T-cell (primary cell): ENCODE data around the gene PDZRN4. TPM values are rescaled to one million over a fixed set of nuclear protein-coding genes. Genes with fewer than 3 reads are reported as not detected.

ENCODE experiments used
- ATAC-seq, 4 experiments: fragments of 200-7000 bp in 3 of 4; fragments of 150-1000 bp in 1 of 4; cut with Tn5 transposase; replicated peaks in 1 of 4; 1 replicate in 3 of 4; 2 replicates in 1 of 4; pipeline ENCODE4 v1.10.0; 2021; ENCODE audit warnings: moderate library complexity in 3 of 4, mild to moderate bottlenecking in 2 of 4, moderate number of reproducible peaks in 1 of 4
- CTCF ChIA-PET, 2 donors: fragments of 300-600 bp; sonication (Branson Sonifier 250); formaldehyde crosslinking; loops; one replicate each; lab custom pipeline; 2022; ENCODE audit warnings: antibody characterized with exemption in 2 of 2; lab: Charles Lee
- POLR2A ChIA-PET, 2 donors: fragments of 300-600 bp; sonication (Branson Sonifier 250); formaldehyde crosslinking; loops; one replicate each; lab custom pipeline; 2022; ENCODE audit warnings: antibody characterized with exemption in 2 of 2; lab: Charles Lee
- DNase-seq, 35 experiments: peaks; one replicate each; pipeline versions ENCODE4 v3.0.0 to v3.0.0-alpha.2; 2013 to 2023
- H3K27ac ChIP-seq: one replicate; pipeline ENCODE4 v1.5.1; 2013; ENCODE audit warnings: low read length
- H3K27me3 ChIP-seq, 2 experiments: replicated peaks in 1 of 2; 1 replicate in 1 of 2; 2 replicates in 1 of 2; pipeline versions ENCODE4 v1.6.1 to v1.7.0; 2013; ENCODE audit warnings: low read length in 1 of 2, mixed read lengths in 1 of 2; ENCODE audit not compliant: control insufficient read depth in 2 of 2, insufficient read depth in 2 of 2; ENCODE audit errors: extremely low read depth in 1 of 2
- H3K36me3 ChIP-seq, 2 donors: 1 replicate in 1 of 2; 2 replicates in 1 of 2; pipeline versions ENCODE4 v1.6.1 to v1.7.0; 2013; ENCODE audit warnings: low read length in 1 of 2; ENCODE audit not compliant: control insufficient read depth in 2 of 2, insufficient read depth in 1 of 2; ENCODE audit errors: extremely low read depth in 1 of 2
- H3K4me1 ChIP-seq, 2 experiments: 1 replicate in 1 of 2; 2 replicates in 1 of 2; pipeline versions ENCODE4 v1.6.1 to v1.7.0; 2013; ENCODE audit warnings: low read length in 2 of 2, mixed read lengths in 1 of 2; ENCODE audit not compliant: insufficient read depth in 2 of 2, control insufficient read depth in 1 of 2; ENCODE audit errors: extremely low read depth in 1 of 2
- H3K4me3 ChIP-seq, 2 donors: 1 replicate in 1 of 2; 2 replicates in 1 of 2; pipeline versions ENCODE4 v1.5.1 to v1.7.0; 2013; ENCODE audit warnings: mild to moderate bottlenecking in 2 of 2, low read length in 1 of 2, moderate library complexity in 1 of 2; ENCODE audit not compliant: control insufficient read depth in 1 of 2; ENCODE audit errors: extremely low read depth in 1 of 2
- H3K9me3 ChIP-seq: 2 replicates; pipeline ENCODE4 v1.7.0; 2013
- H3K27ac Mint-ChIP-seq, 2 donors: one replicate each; pipeline ENCODE4 v1.8.0; 2020 to 2021; ENCODE audit warnings: mild to moderate bottlenecking in 2 of 2, mixed read lengths in 2 of 2
- H3K27me3 Mint-ChIP-seq, 2 donors: one replicate each; pipeline ENCODE4 v1.8.0; 2021 to 2022; ENCODE audit warnings: mixed read lengths in 2 of 2
- H3K36me3 Mint-ChIP-seq: one replicate; pipeline ENCODE4 v1.8.0; 2021; ENCODE audit warnings: mixed read lengths
- H3K4me1 Mint-ChIP-seq, 3 donors: one replicate each; pipeline ENCODE4 v1.8.0; 2020 to 2022; ENCODE audit warnings: mixed read lengths in 3 of 3, mild to moderate bottlenecking in 1 of 3
- H3K4me3 Mint-ChIP-seq, 3 donors: one replicate each; pipeline ENCODE4 v1.8.0; 2020 to 2022; ENCODE audit warnings: mild to moderate bottlenecking in 3 of 3, mixed read lengths in 3 of 3, moderate library complexity in 3 of 3
- H3K9me3 Mint-ChIP-seq, 3 donors: one replicate each; pipeline ENCODE4 v1.8.0; 2020 to 2022; ENCODE audit warnings: mixed read lengths in 3 of 3
- WGBS: methylation state at CpG from one replicate; pipeline ENCODE4 v1.1.5; 2013; ENCODE audit warnings: missing lambda C conversion rate; ENCODE audit not compliant: insufficient coverage; 5-methylcytosine and 5-hydroxymethylcytosine counted together
- total RNA-seq, 35 experiments: library from RNA in 6 of 35; stranded (reverse) in 6 of 35; fragments of 120-200 nt in 1 of 35; gene quantifications; one replicate each; pipeline versions ENCODE4 v1.2.1 to v1.2.4 and lab custom pipeline; 2013 to 2026

The PDZRN4 gene
- total RNA-seq, 5 donors from 2014 or later (not counting 1 experiment from before 2014, with no cell fraction given), result not detected

GRCh38 chr12:41365653-41366171, 177.6 kb downstream of the PDZRN4 start:
- H3K36me3 Mint-ChIP-seq, result no peaks in the 10 kb centered on the region
- H3K4me3 Mint-ChIP-seq, result no peak overlapping the region
- no peaks in the 10 kb centered on the region for H3K27me3 ChIP-seq
- no peaks in the 10 kb centered on the region for H3K4me1 Mint-ChIP-seq
- POLR2A ChIA-PET, result no interaction called here
- H3K4me1 ChIP-seq, result no peaks in the 10 kb centered on the region
- H3K36me3 ChIP-seq, result no peaks in the 10 kb centered on the region
- no peak overlapping the region for H3K27ac Mint-ChIP-seq
- H3K9me3 ChIP-seq, result no peaks in the 10 kb centered on the region
- 80% methylated on average over 1 of the region's 2 CpGs for WGBS
- H3K27me3 Mint-ChIP-seq, result no peaks in the 10 kb centered on the region
- H3K27ac ChIP-seq, result no peak overlapping the region
- CTCF ChIA-PET, result no interaction called here
- no peaks in the 10 kb centered on the region for H3K9me3 Mint-ChIP-seq
- ATAC-seq, result no peak
- no peak for DNase-seq
- H3K4me3 ChIP-seq, result no peak overlapping the region

DNA sequence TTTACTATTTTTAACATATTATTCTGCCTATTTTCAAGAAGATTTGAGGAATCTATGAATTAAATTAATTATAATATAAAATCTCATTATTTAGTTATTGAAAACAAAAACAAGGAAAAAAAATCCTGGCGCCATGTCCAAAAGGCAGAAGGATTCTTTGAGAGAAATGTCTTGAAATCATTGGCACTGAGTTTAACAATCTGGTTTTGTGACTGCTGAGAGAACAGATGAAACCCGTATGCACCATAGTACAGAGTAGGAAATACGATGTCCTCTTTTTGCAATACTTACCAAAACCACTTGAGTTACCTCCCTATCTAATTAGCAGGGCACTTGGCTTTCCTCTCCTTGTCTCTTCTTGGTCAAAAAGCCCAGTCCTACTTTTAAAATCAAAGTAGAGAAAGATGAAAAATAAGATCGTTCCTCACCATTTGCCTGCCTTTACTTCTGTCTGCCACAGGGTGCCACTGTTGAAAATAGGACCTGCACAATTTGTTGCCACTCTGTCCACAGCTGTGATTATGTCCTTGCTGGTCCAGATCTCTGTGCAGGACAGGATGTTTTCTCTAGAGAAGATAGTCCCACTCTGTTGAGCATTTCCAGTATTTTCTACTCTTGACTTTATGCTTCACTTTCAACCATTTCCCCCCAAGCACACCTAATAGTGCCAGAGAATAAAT, 179.7 kb downstream of the PDZRN4 start:
- CTCF ChIA-PET, result no interaction called here
- no peak overlapping the region for H3K4me3 ChIP-seq
- POLR2A ChIA-PET, result no interaction called here
- no peaks in the 10 kb centered on the region for H3K27me3 Mint-ChIP-seq
- ATAC-seq (no peak), DNase-seq (peak in 1 of 35 experiments; percentile 0)
- no peaks in the 10 kb centered on the region for H3K4me1 ChIP-seq
- H3K27ac Mint-ChIP-seq, result no peak overlapping the region
- no peaks in the 10 kb centered on the region for H3K36me3 Mint-ChIP-seq
- no peaks in the 10 kb centered on the region for H3K36me3 ChIP-seq
- H3K27ac ChIP-seq, result no peak overlapping the region
- H3K9me3 ChIP-seq, result no peaks in the 10 kb centered on the region
- no CpG with 5 or more reads among the region's 4 CpGs for WGBS
- peaks cover 0 to 8% (median 7%) of the 10 kb centered on the region in 3 donors for H3K9me3 Mint-ChIP-seq
- H3K27me3 ChIP-seq, result no peaks in the 10 kb centered on the region
- H3K4me1 Mint-ChIP-seq, result no peaks in the 10 kb centered on the region
- H3K4me3 Mint-ChIP-seq, result no peak overlapping the region

GRCh38 chr12:41380878-41381277, 192.8 kb downstream of the PDZRN4 start:
- no peaks in the 10 kb centered on the region for H3K4me1 Mint-ChIP-seq
- no peaks in the 10 kb centered on the region for H3K27me3 Mint-ChIP-seq
- no peaks in the 10 kb centered on the region for H3K36me3 Mint-ChIP-seq
- CTCF ChIA-PET, result no interaction called here
- no peak overlapping the region for H3K27ac ChIP-seq
- POLR2A ChIA-PET, result no interaction called here
- ATAC-seq (no peak), DNase-seq (no peak)
- no peak overlapping the region for H3K4me3 Mint-ChIP-seq
- no peak overlapping the region for H3K27ac Mint-ChIP-seq
- no peak overlapping the region for H3K4me3 ChIP-seq
- no peaks in the 10 kb centered on the region for H3K4me1 ChIP-seq
- peaks cover 3 to 12% (median 10%) of the 10 kb centered on the region in 3 donors for H3K9me3 Mint-ChIP-seq
- H3K9me3 ChIP-seq, result no peaks in the 10 kb centered on the region
- H3K27me3 ChIP-seq, result no peaks in the 10 kb centered on the region
- no peaks in the 10 kb centered on the region for H3K36me3 ChIP-seq

DNA sequence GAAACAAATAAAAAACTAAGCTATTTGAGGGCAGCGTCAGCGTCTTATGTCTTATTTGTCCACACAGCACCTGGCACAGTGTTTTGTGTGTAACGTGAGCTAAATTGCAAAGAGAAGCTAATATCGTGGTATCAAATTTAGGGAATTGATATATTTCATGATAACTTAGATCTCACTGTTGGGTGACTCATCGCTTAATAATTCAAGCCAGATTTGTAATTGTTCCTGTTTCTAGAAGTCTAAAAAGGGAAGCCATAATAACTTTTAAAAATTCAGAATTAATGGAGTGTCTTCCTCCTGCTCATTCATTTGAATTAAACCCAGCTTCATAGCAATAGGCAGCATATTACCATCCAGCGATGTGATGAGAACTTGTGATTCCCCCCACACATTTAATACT, 214.7 kb downstream of the PDZRN4 start:
- no peak for ATAC-seq
- DNase-seq, result no peak
- Mint-ChIP-seq H3K4me1 (no peaks in the 10 kb centered on the region), H3K36me3 (no peaks in the 10 kb centered on the region), H3K9me3 (peaks cover 8 to 9% (median 9%) of the 10 kb centered on the region in 3 donors), H3K4me3 (no peak overlapping the region), H3K27me3 (no peaks in the 10 kb centered on the region), H3K27ac (no peak overlapping the region)
- Histone ChIP-seq H3K36me3 (no peaks in the 10 kb centered on the region), H3K27me3 (no peaks in the 10 kb centered on the region), H3K27ac (no peak overlapping the region), H3K9me3 (no peaks in the 10 kb centered on the region), H3K4me3 (no peak overlapping the region), H3K4me1 (no peaks in the 10 kb centered on the region)
- CTCF ChIA-PET, result no interaction called here
- 88% methylated on average over 4 of the region's 6 CpGs for WGBS
- POLR2A ChIA-PET, result no interaction called here

- Mint-ChIP-seq H3K27ac (no peak overlapping the region), H3K9me3 (peaks cover 8 to 9% (median 9%) of the 10 kb centered on the region in 3 donors), H3K4me1 (no peaks in the 10 kb centered on the region), H3K27me3 (no peaks in the 10 kb centered on the region), H3K36me3 (no peaks in the 10 kb centered on the region), H3K4me3 (no peak overlapping the region)
- CTCF ChIA-PET, result interaction anchor here in 1 of 2 donors (0.7 kb wide), 1 partner anchor 17 kb away, joined by 7 read pairs; no protein-coding TSS in a partner anchor
- H3K36me3 ChIP-seq, result no peaks in the 10 kb centered on the region
- H3K4me1 ChIP-seq, result no peaks in the 10 kb centered on the region
- no peak for ATAC-seq
- DNase-seq, result no peak
- no CpG with 5 or more reads among the region's 3 CpGs for WGBS
- POLR2A ChIA-PET, result no interaction called here
- no peaks in the 10 kb centered on the region for H3K9me3 ChIP-seq
- no peaks in the 10 kb centered on the region for H3K27me3 ChIP-seq
- no peak overlapping the region for H3K27ac ChIP-seq
- H3K4me3 ChIP-seq, result no peak overlapping the region
These were observed 219.2 kb downstream of the PDZRN4 start for GRCh38 chr12:41407232-41407799.

- no peaks in the 10 kb centered on the region for H3K9me3 ChIP-seq
- H3K4me1 Mint-ChIP-seq, result no peaks in the 10 kb centered on the region
- H3K36me3 Mint-ChIP-seq, result no peaks in the 10 kb centered on the region
- no peaks in the 10 kb centered on the region for H3K27me3 ChIP-seq
- H3K36me3 ChIP-seq, result no peaks in the 10 kb centered on the region
- peaks cover 9 to 20% (median 10%) of the 10 kb centered on the region in 3 donors for H3K9me3 Mint-ChIP-seq
- ChIA-PET CTCF (no interaction called here), POLR2A (no interaction called here)
- H3K4me3 Mint-ChIP-seq, result no peak overlapping the region
- no peak overlapping the region for H3K27ac ChIP-seq
- DNase-seq, result no peak
- WGBS, result 86% methylated on average over 2 of the region's 2 CpGs
- ATAC-seq, result no peak
- no peak overlapping the region for H3K27ac Mint-ChIP-seq
- no peaks in the 10 kb centered on the region for H3K27me3 Mint-ChIP-seq
- no peak overlapping the region for H3K4me3 ChIP-seq
- H3K4me1 ChIP-seq, result no peaks in the 10 kb centered on the region
These were observed 221.5 kb downstream of the PDZRN4 start for GRCh38 chr12:41409628-41410027.
